ENCODE results near the gene LSMEM2.

DNA sequence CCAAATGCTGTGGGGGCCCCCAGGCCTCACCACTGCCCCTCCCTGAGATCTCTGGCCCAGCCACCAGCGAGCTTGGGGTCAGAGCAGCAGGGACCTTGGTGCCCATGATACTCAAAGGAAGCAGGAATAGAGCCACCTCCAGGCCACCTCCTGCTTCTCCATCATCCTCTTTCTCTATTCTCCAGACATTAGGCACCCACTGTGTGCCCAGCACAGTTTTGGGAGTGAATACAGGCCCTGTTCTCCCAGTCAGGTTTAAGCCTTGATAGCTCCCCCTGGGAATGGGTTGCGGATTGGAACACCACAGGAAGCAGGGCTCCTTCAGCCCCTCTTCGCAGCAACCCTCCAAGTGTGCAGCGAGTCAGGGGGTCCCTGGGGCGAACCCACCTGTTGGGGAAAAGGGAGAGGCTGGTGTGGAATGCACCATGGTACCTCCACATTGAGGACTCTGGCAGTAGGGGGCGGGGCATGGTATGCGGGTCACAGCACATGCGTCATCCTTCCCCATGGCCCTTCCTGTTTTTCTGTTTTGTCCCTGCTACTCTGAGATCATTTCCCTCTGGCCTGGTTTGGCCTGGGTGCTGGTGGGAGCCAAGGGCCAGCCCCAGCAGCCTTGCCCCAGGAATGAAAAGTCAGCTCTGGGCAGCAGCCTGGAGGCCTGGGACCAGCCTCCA, 24.2 kb upstream of the LSMEM2 start:
- no peak for TF ChIP-seq POLR2A (IDR thresholded peaks at IDR 0.05; ENCODE audit: extremely low read depth, insufficient read length)
- TF ChIP-seq, protein P1, sequence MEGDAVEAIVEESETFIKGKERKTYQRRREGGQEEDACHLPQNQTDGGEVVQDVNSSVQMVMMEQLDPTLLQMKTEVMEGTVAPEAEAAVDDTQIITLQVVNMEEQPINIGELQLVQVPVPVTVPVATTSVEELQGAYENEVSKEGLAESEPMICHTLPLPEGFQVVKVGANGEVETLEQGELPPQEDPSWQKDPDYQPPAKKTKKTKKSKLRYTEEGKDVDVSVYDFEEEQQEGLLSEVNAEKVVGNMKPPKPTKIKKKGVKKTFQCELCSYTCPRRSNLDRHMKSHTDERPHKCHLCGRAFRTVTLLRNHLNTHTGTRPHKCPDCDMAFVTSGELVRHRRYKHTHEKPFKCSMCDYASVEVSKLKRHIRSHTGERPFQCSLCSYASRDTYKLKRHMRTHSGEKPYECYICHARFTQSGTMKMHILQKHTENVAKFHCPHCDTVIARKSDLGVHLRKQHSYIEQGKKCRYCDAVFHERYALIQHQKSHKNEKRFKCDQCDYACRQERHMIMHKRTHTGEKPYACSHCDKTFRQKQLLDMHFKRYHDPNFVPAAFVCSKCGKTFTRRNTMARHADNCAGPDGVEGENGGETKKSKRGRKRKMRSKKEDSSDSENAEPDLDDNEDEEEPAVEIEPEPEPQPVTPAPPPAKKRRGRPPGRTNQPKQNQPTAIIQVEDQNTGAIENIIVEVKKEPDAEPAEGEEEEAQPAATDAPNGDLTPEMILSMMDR (IDR thresholded peaks at IDR 0.05; ENCODE audit: low read depth, low read length): no peak
- no peak for TF ChIP-seq MYC (IDR thresholded peaks at IDR 0.05; ENCODE audit: low read depth, low read length)
